Chondrocyte (in vitro differentiated cells): ENCODE data around the gene PTK6. TPM values are rescaled to one million over a fixed set of nuclear protein-coding genes. Genes with fewer than 3 reads are reported as not detected.

Source experiments
- DNase-seq: peaks from one replicate; pipeline ENCODE4 v3.0.0; 2021; ENCODE audit warnings: mixed read lengths, low spot score
- H3K27ac Mint-ChIP-seq: one replicate; pipeline ENCODE4 v1.8.0; 2021; ENCODE audit warnings: mild to moderate bottlenecking, moderate library complexity, mixed read lengths; ENCODE audit not compliant: unreplicated experiment
- H3K27me3 Mint-ChIP-seq: 2 replicates; pipeline ENCODE4 v1.8.0; 2021; ENCODE audit warnings: low read depth, mixed read lengths
- H3K36me3 Mint-ChIP-seq: 2 replicates; pipeline ENCODE4 v1.8.0; 2021; ENCODE audit warnings: low read depth, mixed read lengths
- H3K4me1 Mint-ChIP-seq: 2 replicates; pipeline ENCODE4 v1.8.0; 2021; ENCODE audit warnings: low read depth, mild to moderate bottlenecking, mixed read lengths
- H3K4me3 Mint-ChIP-seq: one replicate; pipeline ENCODE4 v1.8.0; 2021; ENCODE audit warnings: mild to moderate bottlenecking, moderate library complexity, mixed read lengths; ENCODE audit not compliant: unreplicated experiment
- H3K9me3 Mint-ChIP-seq: 2 replicates; pipeline ENCODE4 v1.8.0; 2021; ENCODE audit warnings: low read depth, mixed read lengths
- CTCF ChIP-seq: fragments of 200-600 bp; sonication (generic); IDR thresholded peaks from 2 replicates; pipeline ENCODE4 v1.5.0; 2021; ENCODE audit warnings: antibody characterized with exemption, mild to moderate bottlenecking, moderate library complexity
- total RNA-seq: library from RNA; stranded (reverse); gene quantifications from 3 replicates; pipeline ENCODE4 v1.2.1, GENCODE V29; 2021

PTK6 gene
- total RNA-seq, 1 donor from 2014 or later = not detected

GRCh38 chr20:63496596-63497120 lies 40.5 kb downstream of the PTK6 start:
- Mint-ChIP-seq H3K27me3 (no peaks in the 10 kb centered on the region), H3K36me3 (no peaks in the 10 kb centered on the region), H3K27ac (no peak overlapping the region), H3K9me3 (peaks cover 5% of the 10 kb centered on the region), H3K4me3 (no peak overlapping the region), H3K4me1 (no peaks in the 10 kb centered on the region)
- TF ChIP-seq CTCF = no peak
- peak; percentile 84 for DNase-seq

GRCh38 chr20:63495741-63496595 lies 41.2 kb downstream of the PTK6 start:
- peak overlapping the region; percentile 60 for H3K4me3 Mint-ChIP-seq
- H3K27me3 Mint-ChIP-seq = no peaks in the 10 kb centered on the region
- peak; percentile 89 for DNase-seq

GRCh38 chr20:63495167-63495720 lies 41.9 kb downstream of the PTK6 start:
- H3K27me3 Mint-ChIP-seq = no peaks in the 10 kb centered on the region
- no peak overlapping the region for H3K4me3 Mint-ChIP-seq
- H3K4me1 Mint-ChIP-seq = no peaks in the 10 kb centered on the region
- TF ChIP-seq CTCF = no peak
- no peak for DNase-seq
- no peak overlapping the region for H3K27ac Mint-ChIP-seq
- no peaks in the 10 kb centered on the region for H3K36me3 Mint-ChIP-seq
- H3K9me3 Mint-ChIP-seq = peaks cover 5% of the 10 kb centered on the region

More at GRCh38 chr20:63495741-63496595, 41.2 kb downstream of the PTK6 start:
- peak; percentile 98 for TF ChIP-seq CTCF
- Mint-ChIP-seq H3K9me3 (peaks cover 5% of the 10 kb centered on the region), H3K27ac (no peak overlapping the region), H3K4me1 (no peaks in the 10 kb centered on the region), H3K36me3 (no peaks in the 10 kb centered on the region)

GRCh38 chr20:63494420-63495166 lies 42.6 kb downstream of the PTK6 start:
- DNase-seq = peak; percentile 87
- Mint-ChIP-seq H3K4me1 (no peaks in the 10 kb centered on the region), H3K36me3 (no peaks in the 10 kb centered on the region), H3K27me3 (peaks cover 2% of the 10 kb centered on the region), H3K9me3 (peaks cover 5% of the 10 kb centered on the region), H3K4me3 (no peak overlapping the region), H3K27ac (no peak overlapping the region)
- TF ChIP-seq CTCF = no peak

- H3K4me1 Mint-ChIP-seq = no peaks in the 10 kb centered on the region
- peaks cover 2% of the 10 kb centered on the region for H3K27me3 Mint-ChIP-seq
- H3K9me3 Mint-ChIP-seq = peaks cover 5% of the 10 kb centered on the region
- no peak for TF ChIP-seq CTCF
- no peak overlapping the region for H3K27ac Mint-ChIP-seq
- no peaks in the 10 kb centered on the region for H3K36me3 Mint-ChIP-seq
- H3K4me3 Mint-ChIP-seq = no peak overlapping the region
- peak; percentile 76 for DNase-seq
Observed at GRCh38 chr20:63494084-63494419, 43.1 kb downstream of the PTK6 start.
